G401 (cell line): ENCODE data around the gene RBBP4. TPM values are rescaled to one million over a fixed set of nuclear protein-coding genes. Genes with fewer than 3 reads are reported as not detected.
"Not testable (repeated sequence)": the region's sequence is repeated elsewhere in the genome, so short reads cannot be mapped to it uniquely, and the experiment has no call there.

Source experiments
- DNase-seq: peaks from one replicate; pipeline ENCODE4 v3.0.0-alpha.2; 2015; ENCODE audit warnings: low spot score
- in situ Hi-C: cut with HindIII; loops from 2 replicates; pipeline ENCODE4 v1.10.0; 2016; ENCODE audit warnings: low sequenced_read_pairs, mixed read lengths
- total RNA-seq: library from RNA; depleted of rRNA; stranded (reverse); fragments of >200 nt; shearing (Covaris generic); gene quantifications from 2 replicates; pipeline ENCODE4 v1.2.3, GENCODE V29; 2014

Gene RBBP4
- total RNA-seq, 1 experiment from 2014 or later, result 289 TPM

GRCh38 chr1:32711221-32711620, 60.2 kb downstream of the RBBP4 start:
- not testable (repeated sequence) for DNase-seq
- in situ Hi-C loops, result loop anchor here (5.0 kb wide), 1 partner anchor 51 kb away; no protein-coding TSS in a partner anchor

- in situ Hi-C loops, result loop anchor here (5.0 kb wide), 1 partner anchor 49 kb away; no protein-coding TSS in a partner anchor
- no peak for DNase-seq
Observed at GRCh38 chr1:32713081-32713480, 62.1 kb downstream of the RBBP4 start.

GRCh38 chr1:32714277-32714676, 63.3 kb downstream of the RBBP4 start:
- in situ Hi-C loops, result loop anchor here (5.0 kb wide), 1 partner anchor 48 kb away; no protein-coding TSS in a partner anchor
- DNase-seq, result no peak

- in situ Hi-C loops, result no loop called here
- DNase-seq, result no peak
Observed at GRCh38 chr1:32715901-32716311, 64.9 kb downstream of the RBBP4 start.

- no peak for DNase-seq
- in situ Hi-C loops, result no loop called here
Observed at GRCh38 chr1:32716312-32717148, 65.5 kb downstream of the RBBP4 start.

GRCh38 chr1:32717503-32717902, 66.5 kb downstream of the RBBP4 start:
- in situ Hi-C loops, result no loop called here

GRCh38 chr1:32718036-32718435, 67.0 kb downstream of the RBBP4 start:
- in situ Hi-C loops, result no loop called here

More at GRCh38 chr1:32717503-32717902, 66.5 kb downstream of the RBBP4 start:
- no peak for DNase-seq

GRCh38 chr1:32718527-32718926, 67.5 kb downstream of the RBBP4 start:
- in situ Hi-C loops, result no loop called here
- DNase-seq, result no peak

More at GRCh38 chr1:32718036-32718435, 67.0 kb downstream of the RBBP4 start:
- no peak for DNase-seq

- in situ Hi-C loops, result no loop called here
- DNase-seq, result no peak
Observed at GRCh38 chr1:32719681-32720275, 68.8 kb downstream of the RBBP4 start.

GRCh38 chr1:32724678-32725614, 73.9 kb downstream of the RBBP4 start:
- DNase-seq, result no peak
- in situ Hi-C loops, result no loop called here

GRCh38 chr1:32725615-32725982, 74.6 kb downstream of the RBBP4 start:
- in situ Hi-C loops, result no loop called here
- no peak for DNase-seq

- in situ Hi-C loops, result no loop called here
- DNase-seq, result no peak
Observed at GRCh38 chr1:32727876-32728275, 76.9 kb downstream of the RBBP4 start.

GRCh38 chr1:32728413-32729077, 77.5 kb downstream of the RBBP4 start:
- in situ Hi-C loops, result no loop called here
- no peak for DNase-seq

GRCh38 chr1:32729254-32730046, 78.4 kb downstream of the RBBP4 start:
- no peak for DNase-seq
- in situ Hi-C loops, result no loop called here

GRCh38 chr1:32733582-32734321, 82.7 kb downstream of the RBBP4 start:
- in situ Hi-C loops, result no loop called here
- no peak for DNase-seq
